SH-SY5Y (cell line): ENCODE data around the gene ADIPOQ.

Experiments
- GATA2 ChIP-seq: IDR thresholded peaks from 2 replicates; pipeline ENCODE4 v1.6.1; 2011; ENCODE audit warnings: mild to moderate bottlenecking, low read depth, low read length
- GATA3 ChIP-seq: IDR thresholded peaks from 2 replicates; pipeline ENCODE4 v1.6.1; 2011; ENCODE audit warnings: low read depth, mild to moderate bottlenecking, low read length, moderate library complexity

Gene ADIPOQ

GRCh38 chr3:186886202-186886981 lies 43.9 kb downstream of the ADIPOQ start:
- TF ChIP-seq GATA2: no peak
- no peak for TF ChIP-seq GATA3

- TF ChIP-seq GATA3 (no peak), GATA2 (no peak)
Measured at GRCh38 chr3:186888569-186888968, 46.1 kb downstream of the ADIPOQ start.

GRCh38 chr3:186890911-186891310 lies 48.4 kb downstream of the ADIPOQ start:
- TF ChIP-seq GATA2: no peak

- TF ChIP-seq GATA3: no peak
- no peak for TF ChIP-seq GATA2
Measured at GRCh38 chr3:186895406-186895805, 52.9 kb downstream of the ADIPOQ start.

- TF ChIP-seq GATA2: no peak
- no peak for TF ChIP-seq GATA3
Measured at GRCh38 chr3:186896006-186896405, 53.5 kb downstream of the ADIPOQ start.

GRCh38 chr3:186896875-186897274 lies 54.4 kb downstream of the ADIPOQ start:
- TF ChIP-seq GATA3 (no peak), GATA2 (no peak)

- TF ChIP-seq GATA2 (no peak), GATA3 (no peak)
Measured at GRCh38 chr3:186901135-186901734, 58.7 kb downstream of the ADIPOQ start.

GRCh38 chr3:186902154-186902553 lies 59.6 kb downstream of the ADIPOQ start:
- TF ChIP-seq GATA2 (no peak), GATA3 (no peak)

GRCh38 chr3:186902713-186903112 lies 60.2 kb downstream of the ADIPOQ start:
- TF ChIP-seq GATA3 (no peak), GATA2 (no peak)
